Stimulated activated CD8-positive, alpha-beta memory T cell treated with anti-CD3 and anti-CD28 coated beads, Interleukin-15, amount 100 ng/mL, for 48 hours (primary cell): ENCODE measurements around the gene GAS6.

Experiments used
- DNase-seq, 2 donors: peaks; one replicate each; pipeline ENCODE4 v3.0.0-alpha.2; 2020; ENCODE audit warnings: low read depth in 2 of 2

The GAS6 gene

GRCh38 chr13:113887700-113888201, 23.9 kb upstream of the GAS6 start:
- no peak for DNase-seq

GRCh38 chr13:113886561-113887112, 22.8 kb upstream of the GAS6 start:
- no peak for DNase-seq

GRCh38 chr13:113884821-113885220, 20.9 kb upstream of the GAS6 start:
- no peak for DNase-seq

- no peak for DNase-seq
Observed at GRCh38 chr13:113883921-113884804, 20.3 kb upstream of the GAS6 start.

GRCh38 chr13:113883314-113883811, 19.5 kb upstream of the GAS6 start:
- no peak for DNase-seq

GRCh38 chr13:113882716-113883115, 18.8 kb upstream of the GAS6 start:
- no peak for DNase-seq

- no peak for DNase-seq
Observed at GRCh38 chr13:113882267-113882630, 18.4 kb upstream of the GAS6 start.

- DNase-seq = no peak
Observed at GRCh38 chr13:113881614-113882266, 17.9 kb upstream of the GAS6 start.

- no peak for DNase-seq
Observed at GRCh38 chr13:113880651-113881611, 17.1 kb upstream of the GAS6 start.

- DNase-seq = no peak
Observed at GRCh38 chr13:113879494-113880360, 15.9 kb upstream of the GAS6 start.

GRCh38 chr13:113879017-113879416, 15.1 kb upstream of the GAS6 start:
- no peak for DNase-seq

GRCh38 chr13:113877149-113877990, 13.5 kb upstream of the GAS6 start:
- DNase-seq = no peak

GRCh38 chr13:113876346-113877148, 12.7 kb upstream of the GAS6 start:
- no peak for DNase-seq

GRCh38 chr13:113875837-113876281, 12.0 kb upstream of the GAS6 start:
- no peak for DNase-seq

GRCh38 chr13:113875429-113875815, 11.5 kb upstream of the GAS6 start:
- DNase-seq = no peak

GRCh38 chr13:113874579-113875428, 10.9 kb upstream of the GAS6 start:
- DNase-seq = no peak

GRCh38 chr13:113874177-113874576, 10.3 kb upstream of the GAS6 start:
- DNase-seq = no peak

- DNase-seq = no peak
Observed at GRCh38 chr13:113869263-113869662, 5.4 kb upstream of the GAS6 start.
